NB4 (cell line): ENCODE data around the gene CACNA2D4.

Experiments used
- DNase-seq: peaks from one replicate; pipeline ENCODE4 v3.0.0; 2010; ENCODE audit warnings: low read depth
- H3K4me3 ChIP-seq: one replicate; pipeline ENCODE4 v1.5.1; 2011; ENCODE audit warnings: mild to moderate bottlenecking, low read depth, low read length, moderate library complexity
- MYC ChIP-seq: IDR thresholded peaks from 2 replicates; pipeline ENCODE4 v1.6.1; 2011; ENCODE audit warnings: low read depth, low read length
- POLR2A ChIP-seq: IDR thresholded peaks from 2 replicates; pipeline ENCODE4 v1.6.1; 2011; ENCODE audit warnings: mild to moderate bottlenecking; ENCODE audit not compliant: insufficient read length; ENCODE audit errors: extremely low read depth
- TF ChIP-seq, protein P1 (sequence below): IDR thresholded peaks from 2 replicates; pipeline ENCODE4 v1.6.1; 2011; ENCODE audit warnings: low read depth, low read length
- TF ChIP-seq, protein P2 (sequence below): IDR thresholded peaks from one replicate; pipeline ENCODE4 v1.5.1; 2012; ENCODE audit warnings: low read depth, low read length

Gene CACNA2D4

DNA sequence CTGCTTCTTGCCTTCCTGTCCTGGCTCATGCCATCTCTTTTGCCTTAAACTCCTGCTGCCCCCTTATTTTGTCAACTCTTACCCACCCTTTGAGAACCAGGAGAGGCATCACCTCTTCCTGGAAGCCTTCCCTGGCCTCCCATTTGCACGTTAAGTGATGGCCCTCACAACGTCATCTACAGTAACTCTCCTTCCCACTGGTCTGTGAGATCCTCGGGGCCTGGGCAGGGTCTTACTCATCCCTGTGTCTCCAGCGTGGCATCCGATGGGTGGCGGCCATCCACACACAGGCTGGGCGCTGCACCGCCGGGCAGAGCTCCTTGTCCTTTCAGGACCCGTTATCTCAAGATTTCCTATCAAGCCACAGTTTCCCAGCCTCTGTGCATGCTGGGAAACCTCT, 16.8 kb upstream of the CACNA2D4 start:
- DNase-seq = no peak
- no peak for TF ChIP-seq POLR2A
- TF ChIP-seq, protein P1, sequence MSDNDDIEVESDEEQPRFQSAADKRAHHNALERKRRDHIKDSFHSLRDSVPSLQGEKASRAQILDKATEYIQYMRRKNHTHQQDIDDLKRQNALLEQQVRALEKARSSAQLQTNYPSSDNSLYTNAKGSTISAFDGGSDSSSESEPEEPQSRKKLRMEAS = no peak
- TF ChIP-seq, protein P2, sequence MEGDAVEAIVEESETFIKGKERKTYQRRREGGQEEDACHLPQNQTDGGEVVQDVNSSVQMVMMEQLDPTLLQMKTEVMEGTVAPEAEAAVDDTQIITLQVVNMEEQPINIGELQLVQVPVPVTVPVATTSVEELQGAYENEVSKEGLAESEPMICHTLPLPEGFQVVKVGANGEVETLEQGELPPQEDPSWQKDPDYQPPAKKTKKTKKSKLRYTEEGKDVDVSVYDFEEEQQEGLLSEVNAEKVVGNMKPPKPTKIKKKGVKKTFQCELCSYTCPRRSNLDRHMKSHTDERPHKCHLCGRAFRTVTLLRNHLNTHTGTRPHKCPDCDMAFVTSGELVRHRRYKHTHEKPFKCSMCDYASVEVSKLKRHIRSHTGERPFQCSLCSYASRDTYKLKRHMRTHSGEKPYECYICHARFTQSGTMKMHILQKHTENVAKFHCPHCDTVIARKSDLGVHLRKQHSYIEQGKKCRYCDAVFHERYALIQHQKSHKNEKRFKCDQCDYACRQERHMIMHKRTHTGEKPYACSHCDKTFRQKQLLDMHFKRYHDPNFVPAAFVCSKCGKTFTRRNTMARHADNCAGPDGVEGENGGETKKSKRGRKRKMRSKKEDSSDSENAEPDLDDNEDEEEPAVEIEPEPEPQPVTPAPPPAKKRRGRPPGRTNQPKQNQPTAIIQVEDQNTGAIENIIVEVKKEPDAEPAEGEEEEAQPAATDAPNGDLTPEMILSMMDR = no peak
- no peak for TF ChIP-seq MYC
- no peak overlapping the region for H3K4me3 ChIP-seq

DNA sequence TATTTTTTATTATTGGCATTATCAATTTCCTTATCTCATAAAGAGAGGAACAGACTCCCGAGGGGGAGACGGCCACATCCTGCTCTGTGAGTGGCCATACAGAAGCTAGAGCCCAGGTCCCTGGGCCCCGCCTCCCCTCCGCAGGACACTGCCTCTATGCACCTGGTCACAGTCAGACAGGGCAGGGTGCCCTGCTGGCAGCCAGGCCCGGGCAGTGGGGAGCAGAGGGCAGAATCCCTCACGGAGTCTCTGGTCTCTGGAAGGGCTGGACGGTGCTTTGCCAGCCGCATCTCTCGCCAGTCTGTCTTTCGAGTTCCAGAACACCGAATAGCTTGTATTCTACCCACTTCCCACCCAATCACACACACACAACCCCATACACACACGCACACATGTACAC, 16.4 kb upstream of the CACNA2D4 start:
- TF ChIP-seq, protein P1 = no peak
- TF ChIP-seq MYC = no peak
- no peak for TF ChIP-seq POLR2A
- no peak for DNase-seq
- H3K4me3 ChIP-seq = no peak overlapping the region

DNA sequence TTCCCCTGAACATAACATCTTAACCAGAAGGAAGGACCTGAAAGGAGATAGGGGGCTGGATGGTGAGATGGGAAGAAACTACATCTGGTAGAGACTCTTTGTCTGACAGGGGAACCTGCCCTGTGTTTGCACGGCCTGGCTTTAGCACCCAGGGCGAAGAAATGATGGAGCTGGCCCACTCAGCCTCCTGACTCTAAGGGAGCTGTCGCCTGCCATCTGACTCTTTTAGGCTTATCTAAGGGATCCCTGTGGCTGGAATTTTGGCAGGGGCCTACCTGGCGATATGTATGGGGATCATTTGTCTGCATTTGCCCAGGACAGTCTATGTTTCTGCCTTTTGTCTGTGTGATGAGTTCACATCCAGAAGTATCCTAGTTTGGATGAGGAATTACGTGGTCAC, 15.6 kb upstream of the CACNA2D4 start:
- DNase-seq = no peak
- no peak for TF ChIP-seq POLR2A
- TF ChIP-seq, protein P1 = no peak
- TF ChIP-seq, protein P2 = no peak
- TF ChIP-seq MYC = no peak
- H3K4me3 ChIP-seq = no peak overlapping the region

DNA sequence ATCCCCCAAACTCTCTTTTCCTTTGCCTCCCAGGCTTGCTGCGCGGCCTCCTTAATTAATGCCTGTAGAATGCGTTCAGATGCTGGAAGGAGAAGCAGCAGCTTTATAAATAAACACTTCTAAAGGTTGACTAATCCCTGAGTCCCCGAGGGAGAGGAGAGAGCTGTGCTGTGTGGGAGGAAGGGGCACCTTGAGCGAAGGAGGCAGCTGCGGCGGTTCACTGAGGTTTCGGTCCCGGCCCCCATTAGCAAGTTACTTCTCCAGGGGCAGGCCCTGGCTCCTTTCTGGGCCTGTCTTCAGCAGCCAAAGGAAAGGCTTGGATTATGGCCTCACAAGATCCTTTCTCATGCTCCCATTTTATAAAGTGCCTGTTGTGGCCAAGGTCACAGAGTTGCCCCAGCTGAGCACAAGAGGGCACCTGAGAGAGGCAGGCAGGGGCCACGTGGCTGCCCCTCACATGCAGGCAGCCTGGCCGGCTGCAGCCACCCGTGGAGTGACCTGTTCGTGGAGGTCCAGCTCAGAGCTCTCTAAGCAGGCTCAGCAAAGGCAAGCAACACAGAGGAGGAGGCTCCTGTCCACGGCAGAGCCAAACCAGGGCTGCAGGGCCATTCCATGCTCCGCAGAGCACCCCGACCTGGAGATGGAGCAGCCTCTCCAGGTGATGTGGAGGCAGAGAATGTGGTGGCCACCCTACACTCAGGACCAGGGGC, 15.0 kb upstream of the CACNA2D4 start:
- TF ChIP-seq, protein P2 = no peak
- TF ChIP-seq MYC (peak; percentile 30; the same call in 1 of the 2 replicates), POLR2A (no peak)
- TF ChIP-seq, protein P1 = peak; percentile 60; the same call in 1 of the 2 replicates
- no peak overlapping the region for H3K4me3 ChIP-seq
- DNase-seq = peak; percentile 94

DNA sequence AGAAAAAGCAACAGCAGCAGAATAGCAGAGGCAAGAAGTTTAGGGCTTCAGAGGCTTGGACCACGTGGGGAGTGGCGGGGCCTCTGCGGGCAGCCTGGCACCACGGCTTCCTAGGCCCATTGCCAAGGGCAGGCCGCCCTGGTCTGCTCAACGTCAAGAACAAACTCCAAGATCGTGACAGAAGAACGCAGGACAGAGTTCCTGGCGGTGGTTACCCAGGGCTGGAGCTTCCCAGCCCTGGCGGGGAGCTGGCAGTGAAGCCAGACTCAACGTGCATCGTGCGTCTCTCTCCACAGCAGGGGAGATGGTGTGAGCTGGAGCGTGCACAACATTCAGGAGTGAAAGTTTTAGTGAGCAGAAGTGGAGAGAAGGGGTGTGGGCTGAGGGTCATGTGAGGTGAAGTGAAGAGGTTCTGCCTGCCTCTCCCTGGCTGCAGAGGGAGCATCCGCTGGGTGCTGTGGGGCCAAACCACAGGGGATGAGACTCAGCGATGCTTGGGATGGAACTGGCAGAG, 13.9 kb upstream of the CACNA2D4 start:
- H3K4me3 ChIP-seq = no peak overlapping the region
- TF ChIP-seq POLR2A (no peak), MYC (no peak)
- TF ChIP-seq, protein P2 = no peak
- TF ChIP-seq, protein P1 = no peak
- DNase-seq = peak; percentile 49

DNA sequence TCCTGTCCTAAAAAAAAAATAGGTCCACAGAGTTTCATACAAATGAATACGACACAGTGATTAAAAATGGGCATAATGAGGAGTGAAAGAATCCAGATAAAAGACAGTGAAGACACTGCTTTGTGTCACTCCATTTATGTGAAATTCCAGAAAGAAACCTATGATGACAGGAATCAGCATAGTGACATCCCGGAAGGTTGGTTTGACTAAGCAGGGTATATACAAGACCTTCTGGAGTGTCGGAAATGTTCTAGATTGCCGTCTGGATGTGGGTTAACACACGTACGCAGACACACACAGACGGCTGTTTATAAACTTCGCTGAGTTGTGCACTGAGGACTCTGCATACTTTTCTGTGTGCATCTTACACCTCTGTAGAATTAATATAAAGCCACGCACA, 13.2 kb upstream of the CACNA2D4 start:
- TF ChIP-seq, protein P2 = no peak
- TF ChIP-seq POLR2A (no peak), MYC (no peak)
- TF ChIP-seq, protein P1 = no peak
- no peak for DNase-seq
- no peak overlapping the region for H3K4me3 ChIP-seq
